ENCODE results near the gene FAM217B.

Gene FAM217B

GRCh38 chr20:59983076-59983475, 42.9 kb downstream of the FAM217B start:
- no peak for DNase-seq

DNA sequence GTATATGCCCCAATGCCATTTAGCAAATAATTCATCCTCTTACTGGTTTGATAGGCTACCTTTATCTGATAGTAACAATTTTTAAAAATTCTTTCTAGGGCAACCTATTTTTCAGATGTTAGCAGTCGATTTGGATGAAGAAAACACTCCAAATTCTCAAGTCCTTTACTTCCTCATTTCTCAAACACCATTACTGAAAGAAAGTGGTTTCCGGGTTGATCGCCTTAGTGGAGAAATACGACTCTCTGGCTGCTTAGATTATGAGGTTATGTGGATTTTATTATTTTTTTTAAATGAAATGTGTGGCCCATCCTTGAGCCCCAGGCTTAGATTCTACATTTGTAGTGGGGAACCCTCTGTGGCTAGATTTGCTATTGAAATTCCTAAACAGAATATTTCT, 44.4 kb downstream of the FAM217B start:
- no peak for DNase-seq

GRCh38 chr20:59985164-59985563, 45.0 kb downstream of the FAM217B start:
- DNase-seq = no peak

- no peak for DNase-seq
Observed at GRCh38 chr20:59985864-59986263, 45.7 kb downstream of the FAM217B start.

GRCh38 chr20:59987135-59987534, 46.9 kb downstream of the FAM217B start:
- no peak for DNase-seq

- DNase-seq = peak; percentile 80
Observed at GRCh38 chr20:59988141-59988540, 48.0 kb downstream of the FAM217B start.

- no peak for DNase-seq
Observed at GRCh38 chr20:59992526-59993084, 52.4 kb downstream of the FAM217B start.

GRCh38 chr20:59993736-59994430, 53.7 kb downstream of the FAM217B start:
- DNase-seq = no peak

GRCh38 chr20:59994697-59995122, 54.5 kb downstream of the FAM217B start:
- peak; percentile 93 for DNase-seq

GRCh38 chr20:59996108-59996507, 55.9 kb downstream of the FAM217B start:
- no peak for DNase-seq

DNA sequence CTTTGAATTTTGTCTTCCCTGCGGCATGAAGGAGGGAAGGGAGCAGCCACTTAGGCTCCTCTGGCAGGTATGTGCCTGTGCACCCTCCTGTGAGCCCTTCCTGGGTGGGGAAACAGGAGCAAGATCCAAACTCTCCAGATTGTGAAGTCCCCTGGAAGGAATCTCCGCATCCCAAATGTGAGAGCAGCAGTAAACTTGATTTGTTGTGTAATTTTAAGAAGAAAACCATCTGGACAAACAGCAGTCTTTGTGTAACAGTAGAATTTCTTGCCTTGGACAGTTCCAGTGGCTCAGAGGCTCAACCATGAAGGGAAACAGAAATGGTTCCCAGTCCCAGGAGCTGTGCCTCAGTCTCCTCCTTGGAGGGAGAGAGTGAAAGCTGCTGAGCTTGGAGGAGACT, 57.7 kb downstream of the FAM217B start:
- no peak for DNase-seq
